Activated T-helper 9 cell treated with anti-CD3 and anti-CD28 coated beads, Interleukin-2, amount 50 U/mL, for 16 hours (primary cell): Measurements from ENCODE around the gene KCNMB3.
"Not testable (repeated sequence)": the region's sequence is repeated elsewhere in the genome, so short reads cannot be mapped to it uniquely, and the experiment has no call there.

ENCODE experiments used
- DNase-seq: peaks from one replicate; pipeline ENCODE4 v3.0.0-alpha.2; 2020; ENCODE audit warnings: low read depth

The KCNMB3 gene

GRCh38 chr3:179264449-179264848 is 13.5 kb upstream of the KCNMB3 start:
- no peak for DNase-seq

- no peak for DNase-seq
Observed at GRCh38 chr3:179263134-179263533, 12.2 kb upstream of the KCNMB3 start.

- peak; percentile 54 for DNase-seq
Observed at GRCh38 chr3:179260949-179261765, 10.2 kb upstream of the KCNMB3 start.

GRCh38 chr3:179259959-179260756 is 9.2 kb upstream of the KCNMB3 start:
- DNase-seq: not testable (repeated sequence)

- DNase-seq: no peak
Observed at GRCh38 chr3:179258820-179259219, 7.9 kb upstream of the KCNMB3 start.

GRCh38 chr3:179257742-179258141 is 6.8 kb upstream of the KCNMB3 start:
- DNase-seq: not testable (repeated sequence)

- DNase-seq: no peak
Observed at GRCh38 chr3:179256813-179257212, 5.9 kb upstream of the KCNMB3 start.

- no peak for DNase-seq
Observed at GRCh38 chr3:179247289-179248015, 3.5 kb downstream of the KCNMB3 start.

GRCh38 chr3:179244878-179245277 is 6.0 kb downstream of the KCNMB3 start:
- no peak for DNase-seq

- DNase-seq: not testable (repeated sequence)
Observed at GRCh38 chr3:179242859-179243258, 8.1 kb downstream of the KCNMB3 start.

GRCh38 chr3:179240299-179240698 is 10.6 kb downstream of the KCNMB3 start:
- DNase-seq: not testable (repeated sequence)

- DNase-seq: no peak
Observed at GRCh38 chr3:179236669-179237301, 14.1 kb downstream of the KCNMB3 start.

- DNase-seq: no peak
Observed at GRCh38 chr3:179234199-179234598, 16.7 kb downstream of the KCNMB3 start.

- no peak for DNase-seq
Observed at GRCh38 chr3:179233043-179233442, 17.9 kb downstream of the KCNMB3 start.

- DNase-seq: no peak
Observed at GRCh38 chr3:179229177-179229576, 21.7 kb downstream of the KCNMB3 start.

GRCh38 chr3:179227349-179227748 is 23.6 kb downstream of the KCNMB3 start:
- DNase-seq: no peak

GRCh38 chr3:179224584-179224983 is 26.3 kb downstream of the KCNMB3 start:
- DNase-seq: no peak

GRCh38 chr3:179223548-179223947 is 27.4 kb downstream of the KCNMB3 start:
- DNase-seq: no peak

GRCh38 chr3:179218213-179218612 is 32.7 kb downstream of the KCNMB3 start:
- not testable (repeated sequence) for DNase-seq

GRCh38 chr3:179215550-179215949 is 35.4 kb downstream of the KCNMB3 start:
- DNase-seq: not testable (repeated sequence)

GRCh38 chr3:179200790-179201189 is 50.1 kb downstream of the KCNMB3 start:
- no peak for DNase-seq

GRCh38 chr3:179196700-179197099 is 54.2 kb downstream of the KCNMB3 start:
- DNase-seq: no peak
